ENCODE measurements around the gene FUT1.

Gene FUT1

DNA sequence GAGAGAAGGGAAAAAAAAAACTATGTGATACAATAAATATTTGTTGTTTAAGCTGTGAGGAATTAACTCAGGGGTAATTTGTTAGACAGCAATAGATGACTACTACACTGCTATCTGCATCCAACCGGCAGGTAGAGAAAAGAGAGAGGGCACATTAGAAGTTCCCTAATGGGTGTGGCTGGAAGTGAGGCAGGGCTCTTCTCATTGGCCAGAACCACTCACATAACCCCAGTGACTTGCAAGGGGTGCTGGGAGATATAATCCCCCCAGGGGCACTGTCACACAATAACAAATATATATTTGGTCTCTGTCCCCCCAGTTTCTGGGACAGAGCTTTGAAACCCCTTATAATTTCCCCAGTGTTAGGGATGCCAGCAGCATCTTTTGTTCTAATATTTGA is 27.2 kb upstream of the FUT1 start:
- TF ChIP-seq, protein P1, sequence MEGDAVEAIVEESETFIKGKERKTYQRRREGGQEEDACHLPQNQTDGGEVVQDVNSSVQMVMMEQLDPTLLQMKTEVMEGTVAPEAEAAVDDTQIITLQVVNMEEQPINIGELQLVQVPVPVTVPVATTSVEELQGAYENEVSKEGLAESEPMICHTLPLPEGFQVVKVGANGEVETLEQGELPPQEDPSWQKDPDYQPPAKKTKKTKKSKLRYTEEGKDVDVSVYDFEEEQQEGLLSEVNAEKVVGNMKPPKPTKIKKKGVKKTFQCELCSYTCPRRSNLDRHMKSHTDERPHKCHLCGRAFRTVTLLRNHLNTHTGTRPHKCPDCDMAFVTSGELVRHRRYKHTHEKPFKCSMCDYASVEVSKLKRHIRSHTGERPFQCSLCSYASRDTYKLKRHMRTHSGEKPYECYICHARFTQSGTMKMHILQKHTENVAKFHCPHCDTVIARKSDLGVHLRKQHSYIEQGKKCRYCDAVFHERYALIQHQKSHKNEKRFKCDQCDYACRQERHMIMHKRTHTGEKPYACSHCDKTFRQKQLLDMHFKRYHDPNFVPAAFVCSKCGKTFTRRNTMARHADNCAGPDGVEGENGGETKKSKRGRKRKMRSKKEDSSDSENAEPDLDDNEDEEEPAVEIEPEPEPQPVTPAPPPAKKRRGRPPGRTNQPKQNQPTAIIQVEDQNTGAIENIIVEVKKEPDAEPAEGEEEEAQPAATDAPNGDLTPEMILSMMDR (IDR thresholded peaks at IDR 0.05; ENCODE audit: low read depth, low read length, missing control alignments): no peak
- DNase-seq (ENCODE audit: extremely low read depth, low read depth): no peak

DNA sequence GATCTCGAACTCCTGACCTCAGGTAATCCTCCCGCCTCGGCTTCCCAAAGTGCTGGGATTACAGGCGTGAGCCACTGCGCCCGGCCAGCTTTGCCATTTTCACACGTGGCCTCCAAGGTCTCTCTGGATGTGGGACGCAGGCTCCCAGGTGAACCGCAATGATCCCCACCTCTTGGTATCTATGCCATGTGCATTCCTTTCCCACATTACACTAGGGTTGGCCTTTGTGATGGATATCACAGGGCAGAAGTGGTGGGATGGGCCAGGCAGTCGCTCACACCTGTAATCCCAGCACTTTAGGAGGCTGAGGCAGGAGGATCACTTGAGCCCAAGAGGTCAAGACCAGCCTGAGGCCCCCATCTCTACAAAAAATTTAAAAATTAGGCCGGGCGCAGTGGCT is 25.3 kb upstream of the FUT1 start:
- TF ChIP-seq, protein P1 (IDR thresholded peaks at IDR 0.05; ENCODE audit: low read depth, low read length, missing control alignments): no peak
- no peak overlapping the region for H3K4me3 ChIP-seq (replicated peaks; ENCODE audit: low read depth, low read length)
- DNase-seq (ENCODE audit: extremely low read depth, low read depth): no peak

More for the DNA sequence above, 27.2 kb upstream of the FUT1 start:
- no peak overlapping the region for H3K4me3 ChIP-seq (replicated peaks; ENCODE audit: low read depth, low read length)

DNA sequence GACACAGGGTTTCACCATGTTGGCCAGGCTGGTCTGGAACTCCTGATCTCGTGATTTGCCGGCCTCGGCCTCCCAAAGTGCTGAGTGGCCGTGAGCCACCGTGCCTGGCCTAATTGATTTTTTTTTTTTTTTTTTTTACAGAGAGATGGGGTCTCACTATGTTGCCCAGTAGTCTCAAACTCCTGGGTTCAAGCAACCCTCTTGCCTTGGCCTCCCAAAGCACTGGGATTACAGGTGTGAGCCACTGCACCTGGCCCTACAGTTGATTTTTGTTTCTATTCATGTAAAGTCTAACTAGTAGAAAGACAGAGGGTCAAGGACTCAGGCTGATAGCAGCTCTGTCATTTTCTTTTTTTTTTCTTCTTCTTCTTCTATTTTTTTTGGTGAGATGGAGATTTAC is 24.7 kb upstream of the FUT1 start:
- TF ChIP-seq, protein P1 (IDR thresholded peaks at IDR 0.05; ENCODE audit: low read depth, low read length, missing control alignments): no peak
- DNase-seq (ENCODE audit: extremely low read depth, low read depth): no peak
- no peak overlapping the region for H3K4me3 ChIP-seq (replicated peaks; ENCODE audit: low read depth, low read length)

DNA sequence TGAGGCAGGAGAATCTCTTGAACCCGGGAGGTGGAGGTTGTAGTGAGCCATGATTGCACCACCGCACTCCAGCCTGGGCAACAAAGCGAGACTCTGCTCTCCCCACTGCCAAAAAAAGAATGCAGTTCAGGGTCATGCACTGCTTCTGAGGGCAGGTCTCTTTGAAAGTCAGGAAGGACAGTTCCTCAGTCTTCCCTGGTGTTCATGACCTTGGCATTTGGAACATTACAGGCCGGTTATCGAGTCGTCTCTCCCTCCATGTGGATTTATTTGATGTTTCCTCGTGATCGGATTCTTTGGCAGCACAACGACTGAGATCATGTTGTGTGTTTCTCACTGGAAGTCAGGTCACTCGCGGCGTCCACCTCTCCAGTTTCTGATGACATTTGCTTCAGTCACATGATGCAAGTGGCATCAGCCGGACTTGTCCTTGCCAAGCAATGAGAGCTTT is 20.1 kb upstream of the FUT1 start:
- TF ChIP-seq, protein P1 (IDR thresholded peaks at IDR 0.05; ENCODE audit: low read depth, low read length, missing control alignments): no peak
- DNase-seq (ENCODE audit: extremely low read depth, low read depth): no peak
- no peak overlapping the region for H3K4me3 ChIP-seq (replicated peaks; ENCODE audit: low read depth, low read length)

DNA sequence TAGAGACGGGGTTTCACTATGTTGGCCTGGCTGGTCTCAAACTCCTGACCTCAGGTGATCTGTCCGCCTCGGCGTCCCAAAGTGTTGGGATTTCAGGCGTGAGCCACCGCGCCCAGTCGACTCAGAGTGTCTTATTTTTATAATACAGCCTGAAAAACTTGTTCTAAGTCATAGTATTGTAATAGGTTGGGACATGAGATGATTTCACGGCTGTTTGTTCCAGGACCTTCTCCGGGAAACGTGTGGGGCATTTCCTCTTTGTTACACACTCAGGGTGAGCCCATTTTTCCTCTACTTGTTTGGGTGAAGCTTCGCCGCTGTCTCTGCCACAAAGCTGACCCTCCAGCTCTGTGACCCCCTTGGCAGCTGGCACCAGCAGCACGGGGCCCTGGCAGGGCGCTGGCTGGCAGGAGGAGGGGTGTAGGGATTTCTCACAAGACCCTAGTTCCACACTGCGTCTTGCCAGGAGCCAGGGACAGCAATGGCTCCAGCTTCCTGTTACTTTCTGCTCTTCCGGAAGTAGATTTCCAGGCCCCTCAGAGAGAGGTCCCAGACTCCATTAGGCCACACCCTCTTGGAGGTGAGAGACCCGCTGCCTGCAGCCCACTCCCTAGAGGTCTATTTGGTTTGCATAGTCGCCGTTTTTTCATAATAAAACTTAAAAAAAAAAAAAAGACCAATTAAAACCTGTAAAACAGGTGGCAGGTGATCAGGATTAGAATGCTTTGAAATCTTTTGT is 18.5 kb upstream of the FUT1 start:
- TF ChIP-seq, protein P1 (IDR thresholded peaks at IDR 0.05; ENCODE audit: low read depth, low read length, missing control alignments): no peak
- H3K4me3 ChIP-seq (replicated peaks; ENCODE audit: low read depth, low read length): no peak overlapping the region
- DNase-seq (ENCODE audit: extremely low read depth, low read depth): no peak

DNA sequence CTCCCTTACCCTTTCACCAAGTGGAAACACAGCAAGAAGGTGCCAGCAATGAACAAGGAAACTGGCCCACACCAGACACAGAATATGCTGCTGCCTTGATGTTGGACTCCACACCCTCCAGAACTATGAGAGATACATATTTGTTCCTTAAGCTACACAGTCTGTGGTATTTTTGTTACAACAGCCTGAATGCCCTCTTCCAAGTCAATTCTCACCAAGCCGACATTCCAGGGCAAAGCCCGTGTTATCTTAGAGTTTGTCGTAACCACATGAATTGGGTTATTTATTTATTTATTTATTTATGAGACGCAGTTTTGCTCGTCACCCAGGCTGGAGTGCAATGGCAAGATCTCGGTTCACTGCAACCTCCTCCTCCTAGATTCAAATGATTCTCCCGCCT is 17.8 kb upstream of the FUT1 start:
- no peak for DNase-seq (ENCODE audit: extremely low read depth, low read depth)
- H3K4me3 ChIP-seq (replicated peaks; ENCODE audit: low read depth, low read length): no peak overlapping the region
- TF ChIP-seq, protein P1 (IDR thresholded peaks at IDR 0.05; ENCODE audit: low read depth, low read length, missing control alignments): no peak

Data from HFF-Myc (cell line).